NOMO-1 treated with DMSO at 0.1 percent for 48 hours (cell line): Measurements from ENCODE around the gene RPL37A.
"Not testable (repeated sequence)": the region's sequence is repeated elsewhere in the genome, so short reads cannot be mapped to it uniquely, and the experiment has no call there.

Source experiments
- DNase-seq: peaks from one replicate; lab custom pipeline; 2025; ENCODE audit not compliant: unreplicated experiment; lab: John Stamatoyannopoulos, UW

RPL37A gene

DNA sequence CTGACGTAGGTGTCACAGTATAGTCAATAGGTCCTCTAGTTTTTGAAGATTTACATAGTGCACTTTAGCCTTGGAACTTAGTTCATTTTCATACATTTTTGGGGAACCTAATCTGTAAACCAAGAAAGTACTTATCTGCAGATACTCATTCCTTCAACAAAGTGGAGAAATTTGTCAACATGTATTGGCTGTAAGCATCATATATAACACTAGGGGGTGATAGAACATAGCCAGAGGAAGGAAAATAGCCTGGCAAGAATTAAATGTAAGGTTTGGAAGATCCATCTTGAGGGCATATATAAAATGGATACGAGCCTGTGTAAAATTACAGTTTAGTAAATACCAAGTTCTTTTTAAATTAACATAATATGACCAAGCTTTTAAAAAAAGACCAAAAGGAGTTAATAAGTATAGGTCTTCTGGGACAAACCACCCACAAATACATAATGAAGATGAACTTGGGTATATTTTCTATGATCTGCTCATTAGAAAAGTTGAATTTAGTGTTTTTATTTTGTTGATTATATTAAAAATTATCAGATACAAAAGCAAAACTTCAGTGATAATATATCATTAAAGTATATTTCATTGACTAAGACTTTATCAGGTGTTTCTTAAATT is 18.2 kb downstream of the RPL37A start:
- peak; percentile 63 for DNase-seq

DNA sequence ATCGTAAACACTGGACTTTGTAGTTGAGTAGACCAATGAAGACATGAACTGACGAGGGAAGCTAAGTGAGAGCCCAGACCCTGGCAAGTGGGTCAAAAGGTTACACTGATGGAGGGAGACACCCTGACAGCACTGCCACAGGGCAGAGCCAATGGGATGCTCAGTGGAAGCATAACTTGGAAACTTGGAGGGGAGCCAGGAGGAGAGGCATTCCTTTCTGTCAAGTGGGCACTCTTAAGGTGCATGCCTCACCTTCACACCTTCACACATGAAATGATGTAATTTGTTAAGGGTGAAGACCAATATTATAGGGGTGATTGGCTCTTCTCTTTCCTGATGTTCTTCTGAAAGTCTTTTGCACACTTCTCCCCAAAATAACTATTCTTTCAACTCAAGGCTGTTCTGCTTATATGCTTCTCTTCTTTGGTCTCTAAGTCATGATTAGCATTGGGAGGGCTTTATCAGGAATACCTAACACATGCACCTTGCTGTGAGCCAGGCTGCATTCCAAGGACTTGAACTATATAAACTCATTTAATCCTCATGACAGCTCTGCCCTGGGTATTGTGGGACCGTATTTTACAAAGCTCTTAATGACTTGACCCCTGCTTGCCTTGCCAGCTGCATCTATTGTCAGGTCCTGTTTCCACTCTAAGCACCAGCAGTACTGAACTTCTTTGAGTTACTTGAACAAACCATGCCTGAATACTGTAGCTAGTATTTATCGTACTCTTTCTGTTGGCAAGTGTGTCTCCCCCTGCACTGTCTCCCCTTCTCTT is 19.0 kb downstream of the RPL37A start:
- DNase-seq: no peak

DNA sequence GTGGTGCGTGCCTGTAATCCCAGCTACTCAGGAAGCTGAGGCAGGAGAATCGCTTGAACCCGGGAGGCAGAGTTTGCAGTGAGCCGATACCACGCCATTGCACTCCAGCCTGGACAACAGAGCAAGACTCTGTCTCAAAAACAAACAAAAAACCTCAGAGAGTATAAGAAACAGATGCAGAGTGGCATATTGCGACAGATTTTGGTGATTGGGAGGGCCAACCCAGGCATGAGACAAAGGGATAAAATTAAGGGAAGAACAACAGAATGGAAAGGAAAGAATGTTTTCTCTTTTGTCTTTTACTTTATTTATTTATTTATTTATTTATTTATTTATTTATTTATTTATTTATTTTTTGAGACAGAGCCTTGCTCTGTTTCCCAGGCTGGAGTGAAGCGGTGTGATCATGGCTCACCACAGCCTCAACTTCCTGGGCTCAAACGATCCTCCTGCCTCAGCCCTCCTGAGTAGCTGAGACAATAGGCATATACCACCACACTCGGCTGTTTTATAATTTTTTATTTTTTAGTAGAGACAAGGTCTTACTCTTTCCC is 20.0 kb downstream of the RPL37A start:
- DNase-seq: not testable (repeated sequence)

DNA sequence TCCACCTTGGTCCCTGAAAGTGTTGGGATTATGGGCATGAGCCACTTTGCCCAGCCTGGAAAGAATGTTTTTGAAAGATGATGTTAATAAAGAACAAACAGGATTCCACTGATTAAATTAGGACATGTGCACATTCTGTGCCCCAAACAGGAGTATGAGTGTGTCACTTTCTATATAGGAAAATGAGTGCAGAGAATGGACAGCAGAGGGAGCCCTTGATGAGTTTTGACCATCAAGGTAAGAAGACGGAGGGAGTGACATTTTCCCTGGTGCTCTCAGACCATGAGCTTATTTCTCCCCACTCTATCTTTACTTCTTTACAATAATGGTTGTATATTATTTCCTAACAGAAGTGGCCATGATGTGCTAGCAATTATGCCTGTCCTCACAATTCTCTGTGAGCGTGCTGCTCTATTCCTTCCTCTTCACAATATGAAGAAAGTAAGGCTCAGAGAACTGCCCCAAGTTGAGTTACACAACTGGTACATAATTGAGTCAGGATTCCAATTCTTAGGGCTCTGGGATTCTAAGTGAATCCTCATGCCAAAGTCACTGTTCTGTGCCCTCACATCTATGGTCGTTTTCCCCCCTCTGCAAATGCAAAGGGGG is 20.6 kb downstream of the RPL37A start:
- peak; percentile 61 for DNase-seq

DNA sequence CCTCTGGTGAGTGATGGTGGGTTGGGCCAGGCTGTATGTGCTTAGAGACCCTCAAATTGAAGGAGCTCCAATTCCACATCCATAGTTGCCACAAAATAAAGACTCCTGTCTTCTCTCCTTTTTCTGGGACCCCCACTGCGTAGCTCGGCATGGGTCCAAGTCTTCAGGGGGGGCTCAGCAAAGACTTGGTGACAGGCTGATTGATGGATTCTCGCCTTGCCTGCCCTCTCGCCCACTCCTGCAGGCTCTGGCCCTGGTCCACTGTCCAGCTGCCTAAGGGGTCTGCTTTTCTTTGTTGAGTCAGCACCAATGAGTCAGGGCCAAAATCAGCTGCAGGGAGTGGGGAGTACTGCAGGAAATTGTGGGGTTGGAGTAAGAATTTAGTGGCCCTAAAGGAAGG is 21.5 kb downstream of the RPL37A start:
- no peak for DNase-seq

DNA sequence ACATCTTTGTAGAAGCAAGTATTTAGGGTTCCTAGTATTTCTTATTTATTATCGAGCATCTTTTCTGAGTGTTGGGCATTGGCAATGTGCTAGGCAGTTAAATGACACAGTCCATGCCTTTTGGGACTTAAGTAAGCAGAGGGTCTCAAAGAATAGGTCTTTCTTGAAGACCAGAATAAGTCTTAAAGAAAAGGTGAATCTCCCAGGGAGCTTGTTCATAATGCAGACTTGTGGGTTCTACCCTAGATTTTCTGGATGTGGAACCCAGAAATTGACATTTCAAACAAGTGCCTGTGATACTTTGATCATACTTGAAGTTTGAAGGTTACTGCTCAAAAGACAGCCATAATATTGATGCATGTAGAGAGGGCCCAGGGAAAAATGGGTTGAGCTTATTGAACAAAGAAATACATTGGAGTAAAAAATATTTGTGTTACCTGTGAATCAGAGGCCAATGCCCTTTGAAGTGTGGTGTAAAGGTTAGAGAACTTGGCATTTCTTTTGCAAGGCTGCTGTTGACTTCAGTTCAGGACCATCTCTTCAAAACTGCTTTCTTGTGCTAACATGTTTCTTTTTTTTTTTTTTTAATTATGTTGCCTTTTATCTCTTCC is 24.4 kb downstream of the RPL37A start:
- no peak for DNase-seq

DNA sequence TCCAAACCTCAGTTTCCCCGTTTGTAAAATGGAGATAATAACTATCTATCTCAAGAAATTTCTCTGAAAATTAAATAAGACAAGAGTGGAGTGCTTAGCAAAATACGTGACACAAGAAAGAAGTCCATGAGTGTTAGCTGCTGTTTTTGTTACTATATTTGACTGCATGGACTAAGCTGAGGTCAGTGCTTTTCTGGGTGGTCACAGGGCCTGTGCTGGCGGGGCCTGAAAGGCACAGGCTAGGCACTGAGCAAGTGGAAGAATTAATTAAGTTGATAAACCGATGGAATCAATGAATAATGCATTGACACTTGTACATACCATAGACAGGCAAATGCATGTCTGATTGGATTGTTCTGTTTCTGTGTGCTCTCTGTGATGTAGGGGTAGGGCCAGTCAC is 27.3 kb downstream of the RPL37A start:
- DNase-seq: no peak

DNA sequence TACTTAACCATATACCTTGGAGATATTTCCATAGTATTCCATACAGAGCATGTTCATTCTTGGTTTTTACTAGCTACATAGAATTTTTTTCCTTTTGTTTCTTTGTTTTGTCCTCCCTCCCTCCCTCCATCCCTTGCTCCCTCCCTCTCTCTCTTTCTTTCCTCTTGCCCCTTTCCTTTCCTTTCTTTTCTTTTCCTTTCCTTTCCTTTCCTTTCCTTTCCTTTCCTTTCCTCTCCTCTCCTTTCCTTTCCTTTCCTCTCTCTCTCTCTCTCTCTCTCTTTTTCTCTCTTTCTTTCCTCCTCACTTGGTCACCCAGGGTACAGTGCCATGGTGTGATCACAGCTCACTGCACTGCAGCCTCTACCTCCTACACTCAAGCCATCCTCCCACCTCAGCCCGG is 28.3 kb downstream of the RPL37A start:
- no peak for DNase-seq

DNA sequence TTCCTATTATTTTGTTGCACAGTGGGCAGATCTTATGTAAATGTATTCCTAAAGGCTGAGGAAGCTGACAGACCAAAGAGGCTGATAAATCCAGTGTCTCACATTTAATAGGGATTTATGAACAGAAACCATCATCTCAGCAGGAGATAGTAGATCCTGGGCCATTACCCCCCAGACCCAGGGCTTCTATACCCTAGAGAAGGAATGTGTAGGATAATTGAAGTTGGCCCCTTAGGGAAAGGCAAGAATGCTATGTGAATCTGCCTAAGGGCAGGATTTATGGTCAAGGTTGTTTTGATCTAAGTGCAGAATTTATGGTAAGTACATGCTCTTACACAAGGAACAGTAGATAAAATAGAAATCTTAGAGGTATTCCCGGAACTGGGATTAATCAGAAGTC is 29.0 kb downstream of the RPL37A start:
- DNase-seq: no peak

DNA sequence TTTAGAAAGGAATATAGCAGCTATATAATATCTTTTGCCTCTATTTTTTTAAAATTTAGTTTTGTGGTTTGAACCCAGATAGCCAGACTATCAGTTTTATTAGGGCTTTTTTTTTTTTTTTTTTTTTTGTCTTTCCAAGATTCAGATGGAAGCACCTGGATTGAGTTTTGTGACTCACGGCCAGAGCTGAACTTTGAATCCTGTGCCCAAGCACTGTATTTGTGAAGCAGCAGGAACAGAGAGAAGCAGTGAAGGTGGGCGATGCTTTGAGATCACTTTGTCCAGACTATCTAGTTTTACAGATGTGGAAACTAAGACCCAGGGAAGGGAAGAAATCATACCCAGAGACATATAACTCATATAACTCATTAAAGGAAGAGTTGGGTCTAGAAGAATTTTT is 33.9 kb downstream of the RPL37A start:
- no peak for DNase-seq

DNA sequence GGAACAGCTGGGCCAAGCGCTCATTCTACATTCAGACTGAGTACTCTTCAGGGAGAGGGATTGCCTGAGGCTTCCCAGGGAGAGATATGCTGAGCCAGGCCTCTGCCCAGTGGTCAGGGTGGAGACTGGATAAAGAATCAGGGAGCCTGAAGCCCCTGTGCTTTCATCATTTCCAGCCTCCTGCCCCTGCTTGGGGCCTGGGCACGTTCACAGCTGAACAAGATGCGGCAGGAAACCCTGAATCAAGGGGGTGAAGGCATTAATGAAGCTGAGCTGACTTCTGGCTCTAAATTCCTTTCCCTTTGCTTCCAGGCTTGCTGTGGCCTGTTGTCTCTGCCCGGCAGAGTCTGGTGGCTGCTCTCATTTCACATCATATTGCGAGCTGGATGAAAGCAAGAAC is 35.0 kb downstream of the RPL37A start:
- DNase-seq: no peak

DNA sequence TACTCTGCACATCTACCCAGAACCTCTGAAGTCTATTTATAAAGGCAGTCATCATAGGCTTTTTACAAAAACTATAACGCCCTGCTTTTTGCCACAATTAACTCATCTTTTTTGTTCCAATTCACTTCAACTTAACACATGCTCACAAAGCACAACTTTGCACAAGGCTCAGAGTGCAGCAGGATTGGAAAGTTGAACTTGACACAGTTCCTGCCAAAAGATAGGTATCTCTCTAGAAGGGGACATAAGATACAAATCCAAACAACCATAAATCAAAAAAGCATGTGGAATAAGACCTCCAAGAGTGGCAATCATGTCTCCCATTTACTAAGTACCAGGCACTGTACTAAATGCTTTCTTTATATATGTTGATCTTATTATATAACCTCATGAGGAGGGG is 36.2 kb downstream of the RPL37A start:
- DNase-seq: no peak

DNA sequence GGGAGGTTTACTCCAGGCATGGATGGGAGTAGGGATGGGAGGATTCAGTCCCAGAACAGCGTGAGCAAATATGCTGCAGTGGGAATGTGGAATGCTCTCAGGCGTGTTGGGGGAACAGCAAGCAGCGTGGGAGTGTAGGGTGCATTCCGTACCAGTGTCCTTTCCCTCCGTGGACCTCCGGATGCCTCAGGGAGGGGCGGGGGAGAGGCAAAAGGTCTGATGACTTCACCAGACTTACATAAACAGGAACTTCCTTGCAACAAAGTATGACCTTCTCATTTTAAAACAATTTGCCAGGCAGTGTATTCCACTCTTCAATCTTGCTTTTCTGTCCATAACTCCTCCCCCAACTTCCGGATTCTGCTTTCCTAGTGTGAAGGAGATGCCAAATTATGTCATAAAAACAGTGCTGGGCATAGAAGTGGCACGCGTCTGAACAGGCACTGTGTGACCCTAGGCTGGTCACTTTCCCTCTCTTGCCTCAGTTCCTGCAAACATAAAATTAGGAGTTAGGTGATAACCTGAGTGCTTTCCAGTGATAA is 36.9 kb downstream of the RPL37A start:
- peak; percentile 45 for DNase-seq

DNA sequence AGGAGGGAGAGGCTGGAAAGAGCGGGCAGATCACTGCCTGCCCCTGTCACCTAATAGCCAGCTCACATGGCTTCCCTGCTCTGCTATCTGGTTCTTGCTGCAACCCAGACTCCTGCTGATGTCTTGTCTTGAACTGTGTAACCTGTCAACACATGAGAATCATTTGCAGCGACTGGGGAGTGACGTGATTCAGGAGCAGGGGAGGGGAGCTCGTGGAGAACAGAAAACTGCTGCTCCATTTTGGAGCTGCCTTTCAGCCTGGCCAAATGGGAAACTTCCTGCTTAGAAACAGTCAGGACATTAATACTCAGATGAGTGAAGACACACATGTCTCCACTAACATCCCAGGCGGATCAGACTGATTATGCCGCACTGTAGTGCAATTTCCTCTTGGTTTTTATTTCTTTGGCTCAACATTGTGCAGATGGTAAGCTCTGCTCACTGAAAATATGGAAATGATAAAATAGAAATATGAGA is 38.1 kb downstream of the RPL37A start:
- no peak for DNase-seq

DNA sequence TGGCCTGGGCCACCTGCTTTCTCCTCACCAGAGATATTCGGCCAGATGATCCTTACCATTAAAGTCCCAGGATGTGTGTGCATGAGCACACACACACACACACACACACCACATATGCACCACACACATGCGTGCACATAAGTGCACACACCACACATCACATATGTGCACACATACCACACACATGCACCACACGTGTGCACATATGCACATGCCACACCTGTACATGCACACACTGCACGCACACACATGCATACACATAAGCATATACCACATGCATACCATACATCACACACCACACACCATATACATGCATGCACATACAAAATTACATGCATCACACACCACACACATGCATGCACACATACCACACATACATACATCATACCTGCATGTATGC is 38.7 kb downstream of the RPL37A start:
- no peak for DNase-seq

DNA sequence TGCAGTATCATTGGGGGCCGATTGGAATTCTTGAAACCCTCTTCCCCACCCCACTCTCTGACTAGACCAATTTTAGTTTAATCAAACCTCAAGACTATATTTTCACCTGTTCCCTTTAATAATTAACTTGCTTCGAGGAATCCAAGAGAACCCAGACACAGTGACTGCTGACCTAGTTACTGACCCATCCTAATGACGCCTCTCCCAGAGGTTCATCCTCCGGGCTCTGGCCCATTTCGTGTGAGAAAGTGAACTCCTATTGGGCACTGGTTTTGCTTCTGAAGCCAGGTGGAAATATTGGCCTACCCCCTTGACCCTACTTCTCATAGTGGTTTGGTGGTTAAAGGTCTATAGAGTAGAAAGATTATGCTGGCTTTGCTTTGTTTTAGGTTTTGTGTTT is 39.9 kb downstream of the RPL37A start:
- DNase-seq: no peak

DNA sequence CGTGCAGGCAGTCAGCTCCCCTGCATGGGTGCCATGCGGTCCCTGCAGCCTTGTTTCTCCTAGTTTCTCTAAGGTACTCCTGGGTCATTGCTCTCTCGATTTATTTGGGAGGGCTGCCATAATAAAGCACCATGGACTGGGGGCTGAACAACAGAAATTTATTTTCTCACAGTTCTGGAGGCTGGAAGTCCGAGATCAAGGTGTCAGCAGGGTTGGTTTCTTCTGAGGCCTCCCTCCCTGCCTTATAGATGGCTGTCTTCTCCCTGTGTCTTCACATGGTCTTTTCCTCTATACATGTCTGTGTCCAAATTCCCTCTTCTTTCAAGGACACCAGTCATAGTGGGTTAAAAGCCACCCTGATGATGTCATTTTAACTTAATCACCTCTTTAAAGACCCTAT is 40.5 kb downstream of the RPL37A start:
- DNase-seq: no peak

DNA sequence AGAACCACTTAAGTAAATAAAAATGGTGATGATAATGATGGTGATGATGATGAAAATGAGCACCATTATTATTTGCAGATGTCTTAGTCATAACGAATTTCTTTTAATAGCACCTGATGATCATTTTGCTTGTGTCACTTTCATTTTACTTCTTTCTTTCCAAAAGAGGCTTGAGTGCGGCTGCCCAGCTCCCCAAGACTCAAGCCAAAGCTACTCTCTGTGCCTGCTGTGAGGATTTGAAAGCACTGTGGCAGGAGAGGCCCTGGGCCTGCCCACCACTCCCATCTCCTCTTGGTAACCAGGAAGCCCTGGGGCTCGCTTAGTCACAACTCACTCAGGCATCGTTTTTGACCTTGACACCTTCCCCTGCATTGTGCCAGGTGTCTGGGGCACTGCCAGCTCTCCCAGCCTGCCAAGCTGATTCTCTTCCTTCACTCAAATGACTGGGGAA is 41.2 kb downstream of the RPL37A start:
- DNase-seq: no peak

DNA sequence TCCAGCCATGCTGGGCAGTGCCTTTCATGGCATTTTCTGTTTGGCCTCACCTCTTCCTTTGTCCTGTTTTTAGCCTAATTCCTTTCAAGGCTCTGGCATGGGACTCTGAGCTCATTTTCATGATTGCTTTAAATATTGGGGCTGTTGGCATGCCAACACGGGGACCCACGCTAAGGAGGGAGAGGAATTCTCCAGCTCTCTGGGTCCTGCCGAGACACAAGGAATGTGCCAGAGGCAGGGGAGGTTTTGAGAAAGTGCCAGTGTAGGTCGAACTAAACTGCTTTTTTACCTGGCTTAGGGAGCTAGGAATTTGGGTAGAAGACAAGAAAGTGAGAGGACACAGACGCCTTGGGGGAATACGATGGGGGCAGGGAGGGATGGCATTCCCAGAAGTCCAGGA is 42.3 kb downstream of the RPL37A start:
- no peak for DNase-seq

DNA sequence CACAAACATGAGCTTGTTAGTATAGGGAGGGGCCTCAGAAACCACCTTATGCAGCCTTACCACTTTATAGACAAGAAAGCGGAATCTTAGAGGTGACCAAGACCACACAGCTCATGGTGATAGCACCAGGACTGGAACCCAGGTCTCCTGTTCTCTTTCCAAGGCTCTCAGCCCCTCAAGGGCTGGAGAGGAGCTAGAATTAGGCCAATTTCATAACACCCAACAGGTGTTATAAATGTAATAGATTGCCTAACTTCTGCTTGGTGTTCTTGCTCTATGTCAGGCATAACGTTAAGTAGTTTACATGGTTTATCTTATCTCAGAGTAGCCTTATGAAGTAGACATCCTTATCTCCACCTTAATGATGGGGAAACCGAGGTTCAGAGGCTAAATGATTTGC is 42.9 kb downstream of the RPL37A start:
- DNase-seq: no peak

DNA sequence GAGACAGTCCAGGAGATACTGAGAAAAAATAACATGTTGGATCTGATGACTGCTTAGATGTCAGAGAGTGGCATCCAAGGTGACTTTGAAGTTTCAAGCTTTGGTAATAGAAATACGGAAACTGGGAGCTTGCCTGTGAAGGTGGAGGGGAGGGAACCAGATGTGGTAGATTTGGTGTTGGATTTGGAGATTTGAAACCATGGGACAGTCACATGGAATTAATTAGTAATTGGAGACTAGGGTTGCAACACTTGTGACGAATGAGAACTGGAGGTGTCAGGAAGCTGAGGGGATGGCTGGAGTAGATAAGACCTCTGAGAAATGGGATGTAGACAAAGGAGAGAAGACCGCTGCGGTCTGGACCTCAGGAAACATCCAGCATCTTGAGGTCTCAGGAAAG is 46.7 kb downstream of the RPL37A start:
- no peak for DNase-seq
